ENCODE results near the gene COL6A3. TPM values are rescaled to one million over a fixed set of nuclear protein-coding genes. Genes with fewer than 3 reads are reported as not detected.

The COL6A3 gene
- total RNA-seq, 1 experiment from 2014 or later: 1.2 TPM

DNA sequence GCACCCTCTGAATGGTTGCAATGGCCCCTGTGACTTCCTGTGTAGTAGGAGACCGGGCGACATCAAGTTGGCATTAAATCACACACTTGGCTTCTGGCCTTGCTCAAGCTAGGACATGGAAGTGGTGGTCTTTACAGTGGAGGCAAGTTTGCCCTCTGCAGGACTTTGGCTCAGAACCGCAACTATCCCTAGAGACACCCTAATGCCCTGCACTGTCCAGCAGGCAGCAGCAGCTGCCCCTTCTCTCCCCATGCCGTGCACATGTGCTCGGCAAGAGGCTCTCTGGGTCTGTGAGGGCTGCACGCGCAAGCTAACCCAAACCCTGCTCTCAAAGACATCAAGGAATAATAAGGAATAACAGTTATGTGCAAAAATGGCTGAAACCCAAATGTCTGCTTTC, 106.5 kb downstream of the COL6A3 start (continued):
- TF ChIP-seq RAD21 (IDR thresholded peaks at IDR 0.05; ENCODE audit: low read depth) (no peak), POLR2AphosphoS5 (IDR thresholded peaks at IDR 0.05; ENCODE audit: low read depth, low read length) (no peak)

DNA sequence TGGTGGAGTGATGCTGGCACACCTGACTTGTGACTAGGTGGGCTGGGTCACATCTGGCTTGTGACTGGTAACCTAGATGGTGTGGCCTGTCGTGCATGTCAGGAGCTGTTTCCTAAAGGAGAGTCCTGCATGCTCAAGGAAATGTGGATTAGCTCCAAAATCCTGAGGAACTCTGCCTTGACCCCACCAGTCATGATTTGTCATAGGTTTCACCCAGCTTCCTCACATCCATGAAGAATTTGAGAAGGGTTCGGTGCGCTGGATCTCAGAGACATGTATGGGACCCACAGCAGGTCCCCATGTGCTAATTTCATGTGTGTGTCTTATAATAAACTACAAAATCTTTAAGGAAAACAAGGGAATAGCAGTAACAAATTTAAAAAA, 107.2 kb downstream of the COL6A3 start:
- no TSS peak for BruUV-seq (replicated peaks)
- TF ChIP-seq FOSL1 (IDR thresholded peaks at IDR 0.05; ENCODE audit: low read depth) (no peak), POLR2AphosphoS5 (IDR thresholded peaks at IDR 0.05; ENCODE audit: low read depth, low read length) (no peak), EGR1 (IDR thresholded peaks at IDR 0.05; ENCODE audit: low read depth) (no peak), EZH2 (IDR thresholded peaks at IDR 0.05) (no peak)
- TF ChIP-seq, protein P1, sequence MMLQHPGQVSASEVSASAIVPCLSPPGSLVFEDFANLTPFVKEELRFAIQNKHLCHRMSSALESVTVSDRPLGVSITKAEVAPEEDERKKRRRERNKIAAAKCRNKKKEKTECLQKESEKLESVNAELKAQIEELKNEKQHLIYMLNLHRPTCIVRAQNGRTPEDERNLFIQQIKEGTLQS (IDR thresholded peaks at IDR 0.05): no peak
- TF ChIP-seq, protein P2, sequence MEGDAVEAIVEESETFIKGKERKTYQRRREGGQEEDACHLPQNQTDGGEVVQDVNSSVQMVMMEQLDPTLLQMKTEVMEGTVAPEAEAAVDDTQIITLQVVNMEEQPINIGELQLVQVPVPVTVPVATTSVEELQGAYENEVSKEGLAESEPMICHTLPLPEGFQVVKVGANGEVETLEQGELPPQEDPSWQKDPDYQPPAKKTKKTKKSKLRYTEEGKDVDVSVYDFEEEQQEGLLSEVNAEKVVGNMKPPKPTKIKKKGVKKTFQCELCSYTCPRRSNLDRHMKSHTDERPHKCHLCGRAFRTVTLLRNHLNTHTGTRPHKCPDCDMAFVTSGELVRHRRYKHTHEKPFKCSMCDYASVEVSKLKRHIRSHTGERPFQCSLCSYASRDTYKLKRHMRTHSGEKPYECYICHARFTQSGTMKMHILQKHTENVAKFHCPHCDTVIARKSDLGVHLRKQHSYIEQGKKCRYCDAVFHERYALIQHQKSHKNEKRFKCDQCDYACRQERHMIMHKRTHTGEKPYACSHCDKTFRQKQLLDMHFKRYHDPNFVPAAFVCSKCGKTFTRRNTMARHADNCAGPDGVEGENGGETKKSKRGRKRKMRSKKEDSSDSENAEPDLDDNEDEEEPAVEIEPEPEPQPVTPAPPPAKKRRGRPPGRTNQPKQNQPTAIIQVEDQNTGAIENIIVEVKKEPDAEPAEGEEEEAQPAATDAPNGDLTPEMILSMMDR (IDR thresholded peaks at IDR 0.05 in 2 of 3, conservative IDR thresholded peaks at IDR 0.05 in 1 of 3; ENCODE audit: borderline replicate concordance in 1 of 3, insufficient read depth in 1 of 3, low read depth in 2 of 3, low read length in 2 of 3): no peak
- H3K36me3 ChIP-seq (ENCODE audit: control insufficient read depth in 1 of 2, insufficient read depth in 2 of 2, low read length in 2 of 2): no peaks in the 10 kb centered on the region
- H3K4me1 ChIP-seq (ENCODE audit: control insufficient read depth in 1 of 2, insufficient read depth in 2 of 2, low read length in 2 of 2): peaks cover 0 to 28% of the 10 kb centered on the region in 2 experiments; a peak in 3 of 4 replicates
- H4K20me1 ChIP-seq (ENCODE audit: insufficient read depth): no peaks in the 10 kb centered on the region
- H3K4me3 ChIP-seq (replicated peaks in 1 of 2; ENCODE audit: low read depth in 1 of 2, low read length in 2 of 2): no peak overlapping the region
- no peaks in the 10 kb centered on the region for H3K79me2 ChIP-seq (ENCODE audit: insufficient read depth, low read length)
- H2AFZ ChIP-seq (ENCODE audit: low read depth, low read length, poor library complexity, severe bottlenecking): no peak overlapping the region
- CTCF ChIA-PET: interaction anchor here (0.7 to 1.0 kb wide), 2 partner anchors 142 to 265 kb away, joined by 3 read pairs; no protein-coding TSS in a partner anchor
- peaks cover 0 to 7% of the 10 kb centered on the region in 2 experiments; a peak in 1 of 4 replicates for H3K9me3 ChIP-seq (ENCODE audit: control insufficient read depth in 1 of 2, insufficient read depth in 1 of 2, low read depth in 1 of 2, low read length in 2 of 2)
- H3K27me3 ChIP-seq (ENCODE audit: insufficient read depth, low read length): no peaks in the 10 kb centered on the region; the same call in 1 of the 2 replicates
- ATAC-seq: no peak
- DNase-seq (ENCODE audit: low read depth, low spot score): no peak
- H3K27ac ChIP-seq (ENCODE audit: low read depth, low read length): no peak overlapping the region
- POLR2A ChIA-PET: no interaction called here
- intact Hi-C loops (cut with micrococcal nuclease): no loop called here
- no peaks in the 10 kb centered on the region for H3K9me2 ChIP-seq (ENCODE audit: insufficient read depth)
- RAD21 ChIA-PET (ENCODE audit: low non-redundant PET in 1 of 2, low total read pairs in 2 of 2, uncharacterized antibody in 2 of 2, unreplicated experiment in 2 of 2): no interaction called here
- no peak overlapping the region for H3K9ac ChIP-seq (ENCODE audit: low read length)
- no peak overlapping the region for H3K4me2 ChIP-seq (ENCODE audit: low read length)
